GM19043 (cell line): ENCODE data around the gene SLC26A5.

Source experiments
- ATAC-seq: cut with Tn5 transposase; IDR thresholded peaks from one replicate; pipeline ENCODE4 v1.9.1; 2021; ENCODE audit warnings: low read depth; ENCODE audit not compliant: unreplicated experiment

SLC26A5 gene

GRCh38 chr7:103348452-103348851, 97.6 kb downstream of the SLC26A5 start:
- no peak for ATAC-seq

GRCh38 chr7:103347507-103348267, 98.3 kb downstream of the SLC26A5 start, which contains the start of gene PSMC2:
TSS of gene PSMC2 (plus strand) at chr7:103347643. CDS start at chr7:103347712, 69 bp downstream.
- ATAC-seq, result peak; percentile 70

- no peak for ATAC-seq
These were observed 99.6 kb downstream of the SLC26A5 start for GRCh38 chr7:103346396-103346795.

GRCh38 chr7:103344453-103345149, 101.4 kb downstream of the SLC26A5 start, which contains the start of gene DNAJC2:
TSS of gene DNAJC2 (minus strand) at chr7:103344767. CDS start at chr7:103344622, 145 bp downstream.
- peak; percentile 71 for ATAC-seq

GRCh38 chr7:103343758-103344452, 102.1 kb downstream of the SLC26A5 start:
- peak; percentile 7 for ATAC-seq

- ATAC-seq, result no peak
These were observed 102.7 kb downstream of the SLC26A5 start for GRCh38 chr7:103343332-103343731.

- no peak for ATAC-seq
These were observed 104.5 kb downstream of the SLC26A5 start for GRCh38 chr7:103341466-103341865.

- ATAC-seq, result no peak
These were observed 107.1 kb downstream of the SLC26A5 start for GRCh38 chr7:103338864-103339263.

GRCh38 chr7:103336761-103337160, 109.2 kb downstream of the SLC26A5 start:
- no peak for ATAC-seq

- no peak for ATAC-seq
These were observed 120.3 kb downstream of the SLC26A5 start for GRCh38 chr7:103325744-103326143.
